Hepatocyte (in vitro differentiated cells): ENCODE measurements around the gene RASSF6.

Source experiments
- CTCF ChIP-seq: fragments of 200-600 bp; sonication (generic); IDR thresholded peaks from 2 replicates; pipeline ENCODE4 v1.5.1; 2016; ENCODE audit warnings: antibody characterized with exemption, mild to moderate bottlenecking; ENCODE audit not compliant: poor library complexity
- EZH2phosphoT487 ChIP-seq: fragments of 200-600 bp; sonication (generic); IDR thresholded peaks from one replicate; pipeline ENCODE4 v1.6.1; 2018; ENCODE audit warnings: antibody characterized with exemption, mild to moderate bottlenecking, low read depth, moderate library complexity; ENCODE audit not compliant: unreplicated experiment, severe bottlenecking

- TF ChIP-seq CTCF (no peak), EZH2phosphoT487 (no peak)
Observed at GRCh38 chr4:73660808-73661207, 40.6 kb upstream of the RASSF6 start.
